Measurements from ENCODE around the gene FOXL3.

FOXL3 gene

GRCh38 chr7:304574-305409 is 14.8 kb downstream of the FOXL3 start:
- FAIRE-seq = no peak

- no peak for FAIRE-seq
Observed at GRCh38 chr7:305410-306151, 15.6 kb downstream of the FOXL3 start.

DNA sequence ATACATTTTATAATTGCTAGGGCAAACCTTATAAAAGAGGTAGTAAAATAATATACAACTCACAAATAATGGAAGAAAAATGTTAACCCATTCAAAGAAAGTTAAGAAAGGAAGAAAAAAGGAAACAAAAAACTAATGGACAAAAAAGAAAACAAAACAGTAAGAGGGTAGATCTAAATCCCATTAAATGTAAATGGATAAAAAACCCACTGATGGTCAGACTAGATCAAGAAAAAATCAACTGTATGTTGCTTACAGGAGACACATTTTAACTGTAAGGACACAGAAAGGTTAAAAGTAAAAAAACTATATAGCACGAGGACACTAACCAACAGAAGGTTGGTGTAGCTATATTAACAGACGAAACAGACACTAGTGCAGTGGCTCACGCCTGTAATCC is 18.0 kb downstream of the FOXL3 start:
- no peak for FAIRE-seq

DNA sequence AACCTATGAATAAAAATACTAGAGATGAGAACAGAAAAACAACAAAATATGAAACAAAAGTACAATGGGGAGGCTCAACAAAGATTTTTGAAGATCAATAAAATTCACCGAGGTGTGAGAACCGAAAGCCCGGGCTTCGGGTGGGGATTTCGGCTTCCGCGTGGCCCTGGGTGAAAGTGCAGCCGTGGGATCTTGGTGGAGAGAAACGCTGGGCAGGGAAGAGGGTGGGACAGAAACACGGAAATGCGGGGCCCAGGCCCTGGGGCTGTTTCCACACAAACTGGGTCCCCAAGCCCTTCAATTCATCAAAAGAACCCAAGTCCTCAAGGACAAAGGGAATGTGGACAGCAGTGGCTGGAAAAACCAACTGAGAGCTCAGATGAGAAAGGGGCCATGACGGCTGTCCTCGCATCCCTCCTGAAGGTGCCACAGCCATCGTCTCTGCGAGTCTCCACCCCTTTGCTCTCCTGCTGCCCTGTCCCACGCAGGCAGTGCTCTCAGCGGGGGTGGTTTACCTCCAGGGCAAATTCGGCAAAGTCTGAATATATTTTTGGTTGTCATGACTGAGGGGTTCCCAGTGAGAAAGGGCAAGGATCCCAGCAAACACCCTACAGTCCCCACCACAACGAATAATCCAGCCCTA is 19.7 kb downstream of the FOXL3 start:
- no peak for FAIRE-seq

GRCh38 chr7:311131-311680 is 21.2 kb downstream of the FOXL3 start:
- no peak for FAIRE-seq

DNA sequence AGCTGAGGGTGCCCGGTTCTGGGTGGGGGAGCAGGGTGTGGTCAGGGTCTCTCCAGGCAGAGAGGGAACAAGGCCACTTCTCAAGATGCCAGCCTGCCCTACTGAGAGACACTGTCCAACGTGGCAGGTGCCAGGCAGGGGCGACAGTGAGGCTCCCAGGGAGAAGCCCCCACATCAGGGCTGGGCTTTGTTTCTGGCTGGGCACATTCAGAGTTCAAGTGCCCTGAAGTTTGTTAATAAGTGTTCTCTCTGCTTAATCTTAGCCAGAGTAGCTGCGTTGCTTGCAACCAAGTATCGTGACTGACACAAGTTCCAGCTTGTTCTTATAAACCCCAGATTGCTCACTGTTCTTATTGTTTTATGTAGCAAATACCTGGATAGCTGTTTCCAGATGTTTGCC is 21.8 kb downstream of the FOXL3 start:
- no peak for FAIRE-seq

DNA sequence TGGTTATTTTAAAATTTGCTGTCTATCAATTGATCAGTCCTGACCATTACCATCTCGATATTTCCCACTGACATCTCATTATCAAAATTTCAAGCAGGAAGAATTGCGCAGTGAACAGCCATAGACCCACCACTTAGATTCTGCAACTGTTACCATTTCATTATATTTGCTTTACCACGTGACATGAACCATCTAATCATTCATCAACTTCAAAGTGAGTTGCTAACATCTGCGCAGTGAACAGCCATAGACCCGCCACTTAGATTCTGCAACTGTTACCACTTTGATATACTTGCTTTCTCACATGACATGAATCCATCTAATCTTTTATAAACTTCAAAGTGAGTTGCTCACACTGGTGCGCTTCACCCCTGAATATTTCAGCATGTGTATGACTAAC is 22.5 kb downstream of the FOXL3 start:
- FAIRE-seq = no peak

DNA sequence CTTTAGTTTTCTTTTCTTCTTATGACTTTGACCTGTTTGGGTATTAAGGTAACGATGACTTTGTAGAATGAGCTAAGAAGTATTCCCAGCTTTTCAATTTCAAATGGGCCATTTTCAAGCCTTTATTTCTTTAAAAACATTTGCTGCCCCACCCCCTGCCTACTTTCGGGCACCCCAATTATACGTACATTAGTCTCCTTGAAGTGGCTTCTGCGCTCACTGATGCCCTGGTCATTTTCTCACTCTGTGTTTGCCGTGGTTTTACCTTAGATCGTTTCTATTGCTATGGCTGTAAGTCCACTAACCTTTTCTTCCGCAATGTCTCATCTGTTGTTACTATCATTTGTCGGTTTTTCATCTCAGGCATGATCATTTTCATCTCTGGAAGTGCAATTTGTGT is 24.9 kb downstream of the FOXL3 start:
- FAIRE-seq = no peak

DNA sequence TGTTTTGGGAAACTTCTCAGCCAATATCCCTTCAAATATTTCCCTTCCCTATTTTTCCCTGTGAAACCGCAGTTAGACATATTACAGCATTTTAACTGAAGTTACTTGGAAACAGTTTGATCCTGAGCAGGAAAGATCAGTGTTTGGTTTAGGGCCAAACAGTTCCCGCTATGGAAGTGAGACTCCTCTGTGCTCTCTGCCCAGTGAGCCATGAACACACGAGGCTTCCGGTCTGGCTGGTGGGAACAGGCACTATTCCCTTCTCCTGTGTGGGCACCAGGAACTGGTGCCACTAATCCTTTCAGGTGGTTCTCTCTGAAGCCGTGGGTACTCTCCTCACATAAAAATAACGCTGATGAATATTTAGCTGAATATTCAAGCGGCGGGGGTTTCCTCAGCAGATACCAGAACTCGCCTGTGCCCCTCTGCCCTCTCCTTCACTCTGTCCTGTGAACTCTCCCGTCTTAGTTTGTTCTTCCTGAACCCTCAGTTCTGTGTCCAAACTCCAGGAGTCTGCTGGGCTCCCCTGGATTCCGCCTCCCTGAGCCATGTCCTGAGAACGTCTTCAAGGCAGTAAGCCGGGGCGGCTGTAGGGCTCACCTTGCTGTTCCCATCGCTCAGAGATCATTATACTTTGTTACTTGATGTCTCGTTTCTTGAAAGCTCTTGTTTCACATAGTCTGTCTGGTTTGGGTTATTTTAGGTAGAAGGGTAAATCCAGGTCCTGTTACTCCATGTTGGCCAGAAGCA is 25.7 kb downstream of the FOXL3 start:
- no peak for FAIRE-seq

- no peak for FAIRE-seq
Observed at GRCh38 chr7:317643-318405, 27.9 kb downstream of the FOXL3 start.

- FAIRE-seq = no peak
Observed at GRCh38 chr7:318476-318875, 28.5 kb downstream of the FOXL3 start.

DNA sequence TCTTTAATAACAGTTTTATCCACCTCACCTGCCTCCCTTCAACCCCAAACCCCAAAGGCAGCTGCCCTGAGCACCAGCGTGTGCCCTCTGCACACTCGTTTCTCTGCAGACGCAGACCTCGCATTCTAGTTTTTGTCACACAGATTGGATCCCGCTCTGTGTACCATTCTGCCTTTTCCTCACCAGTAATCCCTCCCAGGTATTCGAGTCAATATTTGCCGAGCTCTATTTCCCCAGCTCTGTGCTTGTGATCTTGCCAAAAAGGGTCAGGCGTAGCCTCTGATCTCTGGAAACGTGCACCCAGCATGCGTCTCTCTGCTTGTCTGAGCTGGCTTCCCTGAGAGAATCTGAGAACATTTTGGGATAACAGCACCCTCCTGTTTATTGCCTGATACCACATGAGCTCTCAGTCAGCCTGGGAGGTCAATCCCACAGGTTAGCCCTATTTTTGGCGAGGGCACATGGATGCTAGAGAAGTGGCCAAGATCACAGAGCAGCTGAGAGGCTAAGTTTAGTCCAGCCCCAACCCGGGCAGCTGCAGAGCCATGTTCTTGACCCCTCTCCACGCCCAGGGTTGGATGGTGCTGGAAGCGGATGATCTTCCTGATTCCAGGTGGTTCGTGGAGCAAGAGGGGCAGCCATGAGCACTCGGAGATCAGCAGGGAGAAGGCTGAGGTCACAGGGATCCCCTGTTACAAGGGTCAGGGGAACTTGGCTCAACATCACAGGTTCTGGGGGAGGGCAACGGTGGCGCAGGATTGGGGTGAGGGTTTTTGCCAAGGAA is 29.1 kb downstream of the FOXL3 start:
- no peak for FAIRE-seq

DNA sequence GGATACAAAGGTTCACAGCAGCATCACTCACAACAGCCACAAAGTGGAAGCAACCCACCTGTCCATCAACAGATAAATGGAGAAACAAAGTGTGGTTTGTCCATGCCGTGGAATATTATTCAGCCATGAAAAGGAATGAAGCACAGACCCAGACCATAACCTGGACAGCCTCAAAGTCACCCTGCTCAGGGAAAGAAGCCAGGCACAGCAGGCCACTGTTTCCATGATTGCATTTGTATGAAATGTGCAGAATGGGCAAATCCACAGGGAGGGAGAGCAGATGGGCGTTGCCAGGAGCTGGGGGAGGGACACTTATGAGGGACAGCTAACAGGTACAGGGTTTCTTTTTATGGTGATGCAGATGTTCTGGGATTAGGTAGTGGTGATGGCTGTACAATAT is 30.3 kb downstream of the FOXL3 start:
- no peak for FAIRE-seq

DNA sequence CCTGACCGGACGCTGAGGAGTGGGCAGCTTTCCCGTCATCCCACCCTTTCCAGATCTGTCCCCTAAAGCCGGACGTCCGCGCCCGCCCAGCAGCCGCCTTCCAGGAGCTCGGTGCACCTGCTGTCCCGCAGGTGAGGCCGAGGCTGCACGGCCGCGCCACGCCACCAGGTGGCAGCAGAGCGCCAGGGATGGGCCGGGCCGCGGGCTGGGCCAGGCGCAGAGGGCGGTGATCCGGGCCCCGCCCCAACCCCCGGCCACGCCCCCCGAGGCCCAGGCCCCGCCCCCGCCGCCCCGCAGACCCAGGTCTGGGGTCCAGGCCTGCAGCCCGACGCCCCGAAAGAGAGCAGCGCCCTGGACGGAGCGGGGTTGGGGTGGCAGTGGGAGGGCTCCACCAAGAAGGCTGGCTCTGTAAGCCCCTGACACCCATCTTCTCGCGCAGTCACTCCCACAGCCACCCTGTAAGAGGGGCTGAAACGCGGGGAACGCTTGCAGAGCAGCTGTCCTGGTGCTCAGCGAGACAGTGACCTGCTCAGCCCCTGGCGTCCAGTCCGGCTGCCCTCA is 32.2 kb downstream of the FOXL3 start:
- no peak for FAIRE-seq

DNA sequence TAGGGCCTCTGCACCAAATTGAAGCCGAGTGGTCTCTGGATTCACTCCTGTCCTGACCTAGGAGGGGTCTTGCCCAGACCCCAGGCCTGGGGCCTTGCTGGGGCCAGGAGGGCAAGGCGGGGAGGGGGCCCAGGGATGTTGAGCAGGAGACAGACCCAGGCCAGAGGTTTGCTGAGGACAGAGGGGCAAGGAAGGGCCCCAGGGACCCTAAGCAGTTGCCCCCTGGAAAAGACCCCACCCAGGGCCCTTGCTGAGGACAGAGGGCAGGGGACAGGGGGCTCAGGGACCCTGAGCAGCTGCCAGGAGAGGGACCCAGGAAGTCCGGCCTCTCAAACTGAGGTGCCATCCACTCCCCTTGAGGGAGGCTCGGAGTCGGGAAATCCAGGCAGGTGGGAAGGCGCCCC is 32.7 kb downstream of the FOXL3 start:
- FAIRE-seq = no peak

GRCh38 chr7:323410-323809 is 33.4 kb downstream of the FOXL3 start:
- FAIRE-seq = no peak

- no peak for FAIRE-seq
Observed at GRCh38 chr7:324011-324410, 34.0 kb downstream of the FOXL3 start.

- FAIRE-seq = no peak
Observed at GRCh38 chr7:325051-325798, 35.3 kb downstream of the FOXL3 start.

- FAIRE-seq = no peak
Observed at GRCh38 chr7:325811-326210, 35.8 kb downstream of the FOXL3 start.

GRCh38 chr7:326273-326672 is 36.3 kb downstream of the FOXL3 start:
- no peak for FAIRE-seq

Data from endometrium (tissue), 2 donors.